HepG2 (cell line): ENCODE results near the gene PANK3. TPM values are rescaled to one million over a fixed set of nuclear protein-coding genes. Genes with fewer than 3 reads are reported as not detected.

Source experiments
- ARNTL ChIP-seq: sonication (generic); formaldehyde crosslinking; IDR thresholded peaks from 2 replicates; pipeline ENCODE4 v1.4.0; 2020; ENCODE audit warnings: mild to moderate bottlenecking, missing genetic modification reagents
- CHD2 ChIP-seq: IDR thresholded peaks from 2 replicates; pipeline ENCODE4 v1.6.1; 2011; ENCODE audit warnings: low read depth, low read length, improper control_type of control experiment
- GATAD1 ChIP-seq: IDR thresholded peaks from 2 replicates; pipeline ENCODE4 v1.6.1; 2016; ENCODE audit warnings: missing genetic modification reagents, missing compliant biosample characterization
- GATAD2A ChIP-seq: IDR thresholded peaks from 2 replicates; pipeline ENCODE4 v1.6.1; 2016
- GFI1 ChIP-seq: sonication (generic); formaldehyde crosslinking; IDR thresholded peaks from 2 replicates; pipeline ENCODE4 v1.5.0; 2020; ENCODE audit warnings: missing genetic modification reagents, mild to moderate bottlenecking, borderline replicate concordance
- IRX3 ChIP-seq: sonication (generic); formaldehyde crosslinking; IDR thresholded peaks from 2 replicates; pipeline ENCODE4 v1.8.1; 2023; ENCODE audit warnings: mild to moderate bottlenecking, low read depth, missing genetic modification reagents, borderline replicate concordance
- MAZ ChIP-seq, 2 experiments: sonication (generic) in 1 of 2; formaldehyde crosslinking in 1 of 2; IDR thresholded peaks; 2 replicates each; pipeline versions ENCODE4 v1.5.0 to v1.6.1; 2012 to 2020; ENCODE audit warnings: low read depth in 2 of 2, mild to moderate bottlenecking in 2 of 2, borderline replicate concordance in 1 of 2, improper control_type of control experiment in 1 of 2, low read length in 1 of 2, missing genetic modification reagents in 1 of 2, moderate library complexity in 1 of 2
- NCOA1 ChIP-seq: sonication (generic); formaldehyde crosslinking; IDR thresholded peaks from 2 replicates; pipeline ENCODE4 v1.9.0; 2021; ENCODE audit warnings: missing genetic modification reagents
- NFE2L1 ChIP-seq: sonication (generic); formaldehyde crosslinking; IDR thresholded peaks from 2 replicates; pipeline ENCODE4 v1.4.0; 2020; ENCODE audit warnings: missing genetic modification reagents, mild to moderate bottlenecking, borderline replicate concordance
- SIN3A ChIP-seq: IDR thresholded peaks from 2 replicates; pipeline ENCODE4 v1.6.1; 2011; ENCODE audit warnings: low read depth, mild to moderate bottlenecking, control low read depth, low read length, borderline replicate concordance
- SMYD3 ChIP-seq: sonication (generic); formaldehyde crosslinking; IDR thresholded peaks from 2 replicates; pipeline ENCODE4 v1.8.1; 2023; ENCODE audit warnings: mild to moderate bottlenecking, missing genetic modification reagents
- SP4 ChIP-seq: sonication (generic); formaldehyde crosslinking; IDR thresholded peaks from 2 replicates; pipeline ENCODE4 v1.8.1; 2023; ENCODE audit warnings: mild to moderate bottlenecking, missing genetic modification reagents
- STAT5B ChIP-seq: sonication (generic); formaldehyde crosslinking; IDR thresholded peaks from 2 replicates; pipeline ENCODE4 v1.4.0; 2020; ENCODE audit warnings: missing genetic modification reagents
- TFAP4 ChIP-seq: sonication (generic); IDR thresholded peaks from 2 replicates; pipeline ENCODE4 v1.6.1; 2016; ENCODE audit warnings: low read depth, borderline replicate concordance
- TFE3 ChIP-seq: IDR thresholded peaks from 2 replicates; pipeline ENCODE4 v1.6.1; 2016
- THYN1 ChIP-seq: sonication (generic); formaldehyde crosslinking; IDR thresholded peaks from 2 replicates; pipeline ENCODE4 v1.8.1; 2023; ENCODE audit warnings: low read depth, mild to moderate bottlenecking, moderate library complexity, missing genetic modification reagents, borderline replicate concordance
- TP53 ChIP-seq: sonication (generic); formaldehyde crosslinking; conservative IDR thresholded peaks from 2 replicates; pipeline ENCODE4 v1.4.0; 2020; ENCODE audit warnings: missing genetic modification reagents
- ZBTB3 ChIP-seq: sonication (generic); formaldehyde crosslinking; IDR thresholded peaks from 2 replicates; pipeline ENCODE4 v1.4.0; 2020; ENCODE audit warnings: low read depth, mild to moderate bottlenecking, moderate library complexity, missing genetic modification reagents, borderline replicate concordance
- ZBTB34 ChIP-seq: sonication (generic); formaldehyde crosslinking; IDR thresholded peaks from 2 replicates; pipeline ENCODE4 v1.8.0; 2022; ENCODE audit warnings: mild to moderate bottlenecking, missing genetic modification reagents
- ZNF138 ChIP-seq: sonication (generic); formaldehyde crosslinking; IDR thresholded peaks from 2 replicates; pipeline ENCODE4 v1.5.0; 2020; ENCODE audit warnings: mild to moderate bottlenecking, low read depth, missing genetic modification reagents
- ZNF414 ChIP-seq: sonication (generic); formaldehyde crosslinking; IDR thresholded peaks from 2 replicates; pipeline ENCODE4 v1.5.0; 2020; ENCODE audit warnings: missing genetic modification reagents
- ZNF546 ChIP-seq: sonication (generic); formaldehyde crosslinking; conservative IDR thresholded peaks from 2 replicates; pipeline ENCODE4 v1.8.1; 2023; ENCODE audit warnings: mild to moderate bottlenecking, missing genetic modification reagents
- ZNF740 ChIP-seq: sonication (generic); formaldehyde crosslinking; IDR thresholded peaks from 2 replicates; pipeline ENCODE4 v1.4.0; 2020; ENCODE audit warnings: missing genetic modification reagents
- ZNF772 ChIP-seq: sonication (generic); formaldehyde crosslinking; IDR thresholded peaks from 2 replicates; pipeline ENCODE4 v1.5.0; 2020; ENCODE audit warnings: mild to moderate bottlenecking, missing genetic modification reagents
- polyA plus RNA-seq, 8 experiments: library from polyadenylated mRNA; depleted of rRNA in 3 of 8; stranded (reverse) in 7 of 8; unstranded in 1 of 8; fragments of >200 nt; fragmentation: Illumina TruSeq in 4 of 8; extraction: Trizol in 4 of 8; gene quantifications; 2 replicates each; pipeline versions ENCODE4 v1.2.1 to v1.2.3, GENCODE V29; 2011 to 2016; ENCODE audit warnings: low read depth in 4 of 8, missing spikeins in 1 of 8, mixed read lengths in 1 of 8; ENCODE audit not compliant: insufficient read depth in 1 of 8
- total RNA-seq, 5 experiments: library from RNA; depleted of rRNA; stranded (reverse); fragments of >200 nt; fragmentation: Illumina TruSeq; extraction: Trizol; gene quantifications; 2 replicates each; pipeline ENCODE4 v1.2.3, GENCODE V29; 2016; ENCODE audit warnings: low read depth in 1 of 5

The PANK3 gene
- total and polyA plus RNA-seq, 2 of the 13 experiments (the other 11 are each of a cell fraction or from before 2014, with no cell fraction given), result 26.9 to 69.5 TPM

GRCh38 chr5:168579488-168580226 lies 489 bp upstream of the PANK3 start (continued):
- no peak for TF ChIP-seq TP53 (CRISPR knock-in tag)
- no peak for TF ChIP-seq ZNF138
- TF ChIP-seq NFE2L1 (CRISPR knock-in tag), result no peak
- no peak; the same call in 1 of the 2 replicates for TF ChIP-seq ZNF414 (CRISPR knock-in tag)
- TF ChIP-seq ZNF772 (CRISPR knock-in tag), result peak; percentile 59
- peak; percentile 60; the same call in 1 of the 2 replicates for TF ChIP-seq CHD2
- TF ChIP-seq IRX3 (CRISPR knock-in tag), result no peak
- peak; percentile 83 for TF ChIP-seq ARNTL (CRISPR knock-in tag)
- TF ChIP-seq TFE3 (CRISPR knock-in tag), result peak; percentile 92
- no peak for TF ChIP-seq STAT5B (CRISPR knock-in tag)
- TF ChIP-seq ZNF546 (CRISPR knock-in tag), result no peak
- no peak for TF ChIP-seq THYN1
- TF ChIP-seq SMYD3 (CRISPR knock-in tag), result peak; percentile 69; the same call in 1 of the 2 replicates
- peak; percentile 95 for TF ChIP-seq ZNF740 (CRISPR knock-in tag)
- TF ChIP-seq SP4, result peak; percentile 98
- TF ChIP-seq GATAD1 (CRISPR knock-in tag), result peak; percentile 78
- no peak; the same call in 1 of the 2 replicates for TF ChIP-seq TFAP4
- TF ChIP-seq GFI1 (CRISPR knock-in tag), result no peak
- TF ChIP-seq GATAD2A (CRISPR knock-in tag), result peak; percentile 40; the same call in 1 of the 2 replicates
- TF ChIP-seq NCOA1 (CRISPR knock-in tag), result no peak
- TF ChIP-seq ZBTB3 (CRISPR knock-in tag), result peak; percentile 18; the same call in 1 of the 2 replicates
- no peak for TF ChIP-seq ZBTB34
- peak; percentile 82 for TF ChIP-seq MAZ (IDR thresholded peaks at IDR 0.05; ENCODE audit: borderline replicate concordance, low read depth, low read length)
- peak; percentile 96 for TF ChIP-seq MAZ (CRISPR knock-in tag; IDR thresholded peaks at IDR 0.05; ENCODE audit: low read depth)
- peak; percentile 63; the same call in 1 of the 2 replicates for TF ChIP-seq SIN3A
